Hematopoietic multipotent progenitor cell treated with erythropoietin and hydrocortisone succinate and interleukin-3 and kit ligand, for 15 days (in vitro differentiated cells): ENCODE measurements around the gene MYL3.
A peak's percentile ranks its signal among the peaks of the same experiment; 100 is the strongest.

Experiments used
- DNase-seq: peaks from one replicate; pipeline ENCODE4 v3.0.0-alpha.2; 2015; ENCODE audit warnings: low spot score

The MYL3 gene

GRCh38 chr3:46865031-46865507 is 1.8 kb upstream of the MYL3 start:
- no peak for DNase-seq

GRCh38 chr3:46864061-46864881 is 1.0 kb upstream of the MYL3 start:
- DNase-seq = no peak

DNA sequence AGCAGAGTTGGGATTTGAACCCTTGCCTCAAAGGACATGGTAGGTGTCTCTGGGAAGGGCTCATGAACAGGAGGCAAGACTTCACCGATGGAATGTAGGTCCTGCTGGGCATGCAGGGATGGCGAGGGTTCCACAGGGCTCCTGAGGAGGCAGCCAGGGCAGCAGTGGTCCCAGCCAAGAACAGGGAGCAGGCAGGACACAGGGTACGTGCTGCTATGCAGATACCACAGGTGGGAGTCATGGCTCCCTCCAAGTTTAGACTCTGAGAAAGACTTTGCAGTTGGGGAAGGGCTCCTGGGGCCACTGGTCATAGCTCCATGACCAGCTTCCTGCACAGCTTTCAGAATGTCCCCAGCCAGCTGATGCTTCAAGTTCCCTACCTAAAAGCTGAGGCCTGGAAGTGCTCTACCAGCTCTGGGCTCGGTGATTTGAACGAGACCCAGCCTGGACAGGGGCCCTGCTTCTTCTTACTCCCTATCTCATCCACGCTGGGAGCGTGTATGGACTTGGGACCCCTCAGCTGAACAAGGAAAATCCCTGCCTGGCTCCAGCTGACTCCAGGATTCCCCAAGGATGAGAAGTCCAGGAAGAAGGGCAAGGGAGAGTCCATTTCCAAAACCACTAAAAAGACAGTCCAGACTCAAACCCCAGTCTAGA is 747 bp downstream of the MYL3 start:
- DNase-seq = no peak

- DNase-seq = no peak
Measured at GRCh38 chr3:46861605-46862368, 1.5 kb downstream of the MYL3 start.

DNA sequence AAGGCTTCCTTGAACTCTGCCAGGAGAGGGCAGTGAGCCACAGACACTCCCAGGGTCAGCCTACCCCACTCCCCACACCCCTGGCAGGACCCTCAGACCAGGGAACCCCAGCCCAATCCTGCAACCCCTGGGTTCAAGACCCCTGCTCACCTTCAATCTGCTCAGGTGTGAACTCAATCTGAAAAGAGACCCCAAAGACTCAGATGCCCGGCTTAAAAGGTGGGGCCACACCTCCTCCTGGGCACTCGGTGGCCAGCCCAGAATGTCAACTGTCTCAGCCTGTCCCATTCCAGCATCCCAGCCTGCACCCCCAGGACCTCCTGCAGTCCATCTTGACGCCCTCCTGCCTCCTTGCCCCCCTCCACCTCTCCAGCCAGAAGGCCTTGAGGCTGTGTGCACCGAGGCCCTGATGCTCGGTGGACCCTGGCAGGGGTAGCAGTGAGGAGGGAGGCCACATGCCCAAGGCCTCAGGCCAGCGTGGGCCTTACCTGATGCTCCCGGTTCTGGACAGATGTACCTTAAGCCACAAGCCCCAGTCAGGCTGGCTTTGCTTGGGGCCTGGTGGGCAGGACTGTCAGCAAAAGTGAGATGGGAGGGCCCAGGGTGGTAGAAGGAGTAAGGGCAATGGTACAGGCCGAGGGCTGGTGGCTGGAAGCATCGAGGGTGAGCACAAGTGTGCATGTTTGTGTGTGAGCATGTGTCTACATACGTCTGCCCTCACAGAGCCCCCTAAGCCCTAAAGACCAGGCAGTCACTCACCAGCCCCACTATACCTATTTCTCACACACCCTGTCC is 2.2 kb downstream of the MYL3 start:
- DNase-seq = no peak

GRCh38 chr3:46860017-46860809 is 3.0 kb downstream of the MYL3 start:
- peak; percentile 8 for DNase-seq

- no peak for DNase-seq
Measured at GRCh38 chr3:46859001-46859710, 4.1 kb downstream of the MYL3 start.

DNA sequence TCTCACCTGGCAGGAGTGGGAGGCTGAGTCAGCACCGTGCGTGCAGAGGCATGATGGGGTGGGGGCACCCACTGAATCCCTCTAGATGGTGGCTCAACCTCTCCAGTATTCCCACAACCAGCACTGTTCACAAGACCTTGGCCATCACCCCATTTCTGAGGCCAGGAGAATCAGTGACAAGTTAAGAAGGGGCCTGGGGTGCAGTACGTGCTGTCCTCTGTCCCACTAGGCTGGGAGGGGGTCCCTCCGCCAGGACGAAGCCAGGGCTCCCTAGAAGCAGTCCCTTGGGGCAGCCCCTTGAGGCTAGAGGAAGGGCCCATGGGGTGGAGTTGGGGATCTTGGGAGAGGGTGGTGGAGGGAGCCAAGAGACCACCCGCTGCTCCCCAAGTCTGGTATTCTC is 4.8 kb downstream of the MYL3 start:
- DNase-seq = no peak

- DNase-seq = no peak
Measured at GRCh38 chr3:46857485-46858341, 5.5 kb downstream of the MYL3 start.

- no peak for DNase-seq
Measured at GRCh38 chr3:46856576-46857471, 6.4 kb downstream of the MYL3 start.

GRCh38 chr3:46854555-46854991 is 8.7 kb downstream of the MYL3 start:
- no peak for DNase-seq

DNA sequence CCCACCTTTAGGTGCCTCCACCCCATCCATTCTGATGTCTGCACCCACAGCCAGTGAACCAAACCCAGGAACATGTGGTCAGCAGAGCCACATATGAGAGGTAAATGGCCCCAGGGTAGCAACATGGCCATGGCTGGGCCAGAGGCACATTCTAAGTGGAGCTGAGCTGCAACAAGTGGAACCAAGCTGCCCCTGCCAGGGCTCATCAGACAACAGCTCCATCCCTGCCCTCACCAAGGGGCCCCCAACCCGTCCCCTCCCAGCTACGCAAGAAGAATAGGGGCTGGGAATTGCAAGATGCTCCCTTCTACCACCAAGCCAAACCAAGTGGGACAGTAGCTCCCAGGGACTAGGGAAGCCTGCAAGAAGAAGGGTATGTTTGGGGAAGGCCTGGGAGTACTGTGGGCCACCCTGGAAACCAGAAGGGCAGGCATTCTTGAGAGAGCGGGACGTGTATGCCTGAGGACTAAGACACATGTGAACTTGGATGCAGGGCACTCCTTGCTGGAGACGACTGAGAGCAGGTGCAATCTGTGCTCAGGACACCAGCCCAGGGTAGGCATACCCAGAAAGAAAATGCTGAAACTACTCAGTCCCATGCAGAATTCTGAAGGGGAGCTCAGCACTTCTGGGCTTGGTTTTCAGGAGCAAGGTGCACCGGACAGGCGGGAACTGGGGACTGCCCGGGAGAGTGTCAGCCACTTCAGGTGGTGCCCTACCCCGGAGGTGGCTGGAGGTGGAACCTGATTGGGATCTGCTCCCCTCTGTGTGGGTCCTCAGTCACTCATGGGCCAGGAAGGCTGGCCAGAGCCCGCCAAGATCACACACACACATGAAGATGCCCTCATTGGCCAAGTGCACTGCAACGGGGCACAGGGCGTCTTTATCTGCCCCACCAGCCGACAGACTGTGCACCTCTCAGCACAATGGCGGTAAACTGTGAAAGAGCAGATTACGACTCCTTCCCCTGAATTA is 9.5 kb downstream of the MYL3 start:
- no peak for DNase-seq

- DNase-seq = no peak
Measured at GRCh38 chr3:46852839-46853355, 10.3 kb downstream of the MYL3 start.

GRCh38 chr3:46852334-46852720 is 10.9 kb downstream of the MYL3 start:
- no peak for DNase-seq

DNA sequence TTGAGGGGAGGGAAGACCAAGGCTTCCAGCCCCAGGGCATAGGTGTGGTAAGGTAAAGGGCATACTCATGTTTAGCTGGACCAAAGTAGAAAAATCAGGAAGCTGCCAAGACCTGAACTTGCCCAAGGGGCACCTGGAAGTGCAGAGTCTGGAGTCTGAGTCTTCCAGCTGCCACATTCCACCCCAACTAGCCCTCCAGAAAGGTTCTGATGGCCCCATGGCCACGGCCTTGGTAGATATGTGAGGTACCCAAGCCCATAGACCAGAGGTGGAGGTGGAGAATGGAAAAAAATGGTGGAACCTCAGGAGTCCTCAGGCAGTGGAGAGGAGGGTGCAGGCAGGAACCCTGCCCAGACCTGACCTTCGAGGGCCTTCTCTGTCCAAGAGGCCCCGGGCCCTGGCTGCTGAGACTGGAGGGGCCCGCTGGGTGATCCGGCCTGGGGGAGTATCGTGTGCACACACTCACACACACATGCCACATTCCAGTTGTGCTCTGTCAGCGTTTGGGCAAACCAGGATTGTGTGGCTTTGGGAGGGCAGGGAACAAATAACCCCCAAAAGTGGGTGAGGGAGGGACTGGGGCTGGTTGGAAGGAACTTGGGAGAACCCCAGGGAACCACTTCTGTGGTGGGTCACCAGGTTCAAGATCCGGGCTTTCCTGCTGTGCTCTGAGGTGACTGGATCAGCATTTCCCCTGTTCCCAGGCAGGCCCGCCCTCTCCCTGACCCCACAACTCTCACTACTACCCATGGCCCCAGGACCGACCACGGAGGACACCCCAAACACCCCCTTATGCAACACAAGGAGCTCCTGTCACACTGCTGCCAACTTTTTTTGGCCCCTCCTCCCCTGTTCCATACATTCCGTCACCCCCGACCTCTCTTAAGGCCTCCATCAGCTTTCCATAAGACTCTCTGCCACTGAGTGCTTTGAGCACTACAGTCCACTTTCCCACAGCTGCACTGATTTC is 11.6 kb downstream of the MYL3 start:
- no peak for DNase-seq

DNA sequence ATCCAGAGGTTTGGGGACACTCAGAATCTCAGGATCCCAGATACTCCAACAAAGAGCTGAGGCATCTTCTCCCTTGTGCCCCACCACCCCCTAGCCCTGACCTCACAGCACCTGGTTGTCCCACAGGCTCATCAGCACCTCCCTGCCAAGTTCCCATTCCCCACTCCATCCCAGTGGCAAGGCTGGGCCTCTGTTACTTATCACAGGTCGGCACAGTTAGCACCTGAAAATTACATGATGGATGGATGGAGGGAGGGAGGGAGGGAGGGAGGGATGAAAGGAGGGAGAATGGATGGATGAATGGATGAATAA is 12.8 kb downstream of the MYL3 start:
- DNase-seq = no peak
